Esophagus squamous epithelium (tissue), 4 donors: ENCODE measurements around the gene CAPN8.

Experiments used
- POLR2A ChIP-seq, 4 donors: fragments of 450-650 bp; IDR thresholded peaks; one replicate each; pipeline ENCODE4 v1.6.1; 2017; ENCODE audit warnings: antibody characterized with exemption in 4 of 4, mild to moderate bottlenecking in 4 of 4, moderate library complexity in 3 of 4
- TF ChIP-seq, protein P1 (sequence below), 6 experiments: fragments of 450-650 bp in 4 of 6; fragments of 200-600 bp in 2 of 6; sonication (generic) in 2 of 6; IDR thresholded peaks; one replicate each; pipeline ENCODE4 v1.5.1; 2016 to 2019; ENCODE audit warnings: antibody characterized with exemption in 6 of 6, mild to moderate bottlenecking in 4 of 6, moderate library complexity in 4 of 6

DNA sequence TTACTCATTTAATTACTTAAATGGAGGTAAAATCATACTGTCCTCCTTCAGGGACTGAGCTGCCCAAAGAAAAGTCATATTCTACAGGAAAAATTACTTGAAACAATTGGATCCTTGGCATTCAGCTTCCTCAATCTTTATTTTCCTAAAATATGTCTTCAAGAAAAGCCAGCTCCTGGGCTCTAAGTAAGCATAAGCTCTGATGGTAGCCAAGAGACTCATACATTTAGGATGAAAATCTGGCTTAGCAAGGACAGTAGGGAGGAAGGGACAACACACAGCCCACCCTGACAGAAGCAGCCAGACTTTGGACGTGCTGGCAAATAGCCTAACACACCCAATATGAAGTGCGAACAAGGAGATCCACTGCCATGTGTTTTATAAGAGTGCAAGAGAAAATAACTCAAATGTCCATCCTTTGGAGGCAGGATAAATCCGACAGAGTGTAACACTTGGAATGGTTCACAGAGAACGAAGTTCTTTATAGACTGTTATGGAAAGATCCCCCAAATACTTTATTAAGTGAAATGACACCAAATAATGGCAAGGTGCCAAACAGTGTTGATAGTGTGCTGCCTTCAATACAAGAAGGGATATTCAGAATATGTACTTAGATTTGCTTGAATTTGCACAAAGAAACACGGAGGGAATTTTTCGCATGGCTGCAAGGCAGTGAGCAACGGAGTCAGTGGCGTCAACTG is 14.1 kb downstream of the CAPN8 start:
- no peak for TF ChIP-seq POLR2A (IDR thresholded peaks at IDR 0.05)
- TF ChIP-seq, protein P1, sequence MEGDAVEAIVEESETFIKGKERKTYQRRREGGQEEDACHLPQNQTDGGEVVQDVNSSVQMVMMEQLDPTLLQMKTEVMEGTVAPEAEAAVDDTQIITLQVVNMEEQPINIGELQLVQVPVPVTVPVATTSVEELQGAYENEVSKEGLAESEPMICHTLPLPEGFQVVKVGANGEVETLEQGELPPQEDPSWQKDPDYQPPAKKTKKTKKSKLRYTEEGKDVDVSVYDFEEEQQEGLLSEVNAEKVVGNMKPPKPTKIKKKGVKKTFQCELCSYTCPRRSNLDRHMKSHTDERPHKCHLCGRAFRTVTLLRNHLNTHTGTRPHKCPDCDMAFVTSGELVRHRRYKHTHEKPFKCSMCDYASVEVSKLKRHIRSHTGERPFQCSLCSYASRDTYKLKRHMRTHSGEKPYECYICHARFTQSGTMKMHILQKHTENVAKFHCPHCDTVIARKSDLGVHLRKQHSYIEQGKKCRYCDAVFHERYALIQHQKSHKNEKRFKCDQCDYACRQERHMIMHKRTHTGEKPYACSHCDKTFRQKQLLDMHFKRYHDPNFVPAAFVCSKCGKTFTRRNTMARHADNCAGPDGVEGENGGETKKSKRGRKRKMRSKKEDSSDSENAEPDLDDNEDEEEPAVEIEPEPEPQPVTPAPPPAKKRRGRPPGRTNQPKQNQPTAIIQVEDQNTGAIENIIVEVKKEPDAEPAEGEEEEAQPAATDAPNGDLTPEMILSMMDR (IDR thresholded peaks at IDR 0.05), result no peak
